Neural cell (in vitro differentiated cells): ENCODE data around the gene PPP4R3B.

ENCODE experiments used
- MXI1 ChIP-seq: fragments of 450-650 bp; conservative IDR thresholded peaks from 2 replicates; pipeline ENCODE4 v1.6.1; 2014; ENCODE audit warnings: antibody characterized with exemption, mild to moderate bottlenecking; ENCODE audit not compliant: poor library complexity, severe bottlenecking
- POLR2AphosphoS5 ChIP-seq: IDR thresholded peaks from 2 replicates; pipeline ENCODE4 v1.6.1; 2012
- RAD21 ChIP-seq: fragments of 450-650 bp; conservative IDR thresholded peaks from 2 replicates; pipeline ENCODE4 v1.6.1; 2014; ENCODE audit warnings: antibody characterized with exemption, mild to moderate bottlenecking, moderate library complexity
- TF ChIP-seq, protein P1 (sequence below): IDR thresholded peaks from 2 replicates; pipeline ENCODE4 v1.6.1; 2012; ENCODE audit warnings: borderline replicate concordance
- TF ChIP-seq, protein P2 (sequence below): fragments of 450-650 bp; IDR thresholded peaks from 2 replicates; pipeline ENCODE4 v1.5.1; 2014; ENCODE audit warnings: antibody characterized with exemption, mild to moderate bottlenecking, moderate library complexity; ENCODE audit not compliant: poor library complexity, severe bottlenecking

DNA sequence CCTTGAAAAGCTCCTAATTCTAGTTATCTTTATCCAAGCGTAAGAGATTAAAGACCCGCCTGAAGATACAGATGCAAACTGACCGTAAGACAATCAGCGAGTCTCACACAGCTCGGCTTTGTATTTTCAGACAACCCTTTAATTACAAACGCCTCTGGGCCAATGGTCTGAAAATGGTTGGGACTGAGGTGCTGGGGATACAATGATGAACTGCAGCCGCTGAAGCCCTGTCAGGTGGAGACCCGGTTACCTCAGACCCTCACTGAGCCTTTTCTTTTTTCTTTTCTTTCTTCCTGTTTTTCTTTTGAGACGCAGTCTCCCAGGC is 98.6 kb downstream of the PPP4R3B start:
- TF ChIP-seq, protein P1, sequence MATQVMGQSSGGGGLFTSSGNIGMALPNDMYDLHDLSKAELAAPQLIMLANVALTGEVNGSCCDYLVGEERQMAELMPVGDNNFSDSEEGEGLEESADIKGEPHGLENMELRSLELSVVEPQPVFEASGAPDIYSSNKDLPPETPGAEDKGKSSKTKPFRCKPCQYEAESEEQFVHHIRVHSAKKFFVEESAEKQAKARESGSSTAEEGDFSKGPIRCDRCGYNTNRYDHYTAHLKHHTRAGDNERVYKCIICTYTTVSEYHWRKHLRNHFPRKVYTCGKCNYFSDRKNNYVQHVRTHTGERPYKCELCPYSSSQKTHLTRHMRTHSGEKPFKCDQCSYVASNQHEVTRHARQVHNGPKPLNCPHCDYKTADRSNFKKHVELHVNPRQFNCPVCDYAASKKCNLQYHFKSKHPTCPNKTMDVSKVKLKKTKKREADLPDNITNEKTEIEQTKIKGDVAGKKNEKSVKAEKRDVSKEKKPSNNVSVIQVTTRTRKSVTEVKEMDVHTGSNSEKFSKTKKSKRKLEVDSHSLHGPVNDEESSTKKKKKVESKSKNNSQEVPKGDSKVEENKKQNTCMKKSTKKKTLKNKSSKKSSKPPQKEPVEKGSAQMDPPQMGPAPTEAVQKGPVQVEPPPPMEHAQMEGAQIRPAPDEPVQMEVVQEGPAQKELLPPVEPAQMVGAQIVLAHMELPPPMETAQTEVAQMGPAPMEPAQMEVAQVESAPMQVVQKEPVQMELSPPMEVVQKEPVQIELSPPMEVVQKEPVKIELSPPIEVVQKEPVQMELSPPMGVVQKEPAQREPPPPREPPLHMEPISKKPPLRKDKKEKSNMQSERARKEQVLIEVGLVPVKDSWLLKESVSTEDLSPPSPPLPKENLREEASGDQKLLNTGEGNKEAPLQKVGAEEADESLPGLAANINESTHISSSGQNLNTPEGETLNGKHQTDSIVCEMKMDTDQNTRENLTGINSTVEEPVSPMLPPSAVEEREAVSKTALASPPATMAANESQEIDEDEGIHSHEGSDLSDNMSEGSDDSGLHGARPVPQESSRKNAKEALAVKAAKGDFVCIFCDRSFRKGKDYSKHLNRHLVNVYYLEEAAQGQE: no peak
- no peak for TF ChIP-seq MXI1
- TF ChIP-seq RAD21: no peak
- TF ChIP-seq, protein P2, sequence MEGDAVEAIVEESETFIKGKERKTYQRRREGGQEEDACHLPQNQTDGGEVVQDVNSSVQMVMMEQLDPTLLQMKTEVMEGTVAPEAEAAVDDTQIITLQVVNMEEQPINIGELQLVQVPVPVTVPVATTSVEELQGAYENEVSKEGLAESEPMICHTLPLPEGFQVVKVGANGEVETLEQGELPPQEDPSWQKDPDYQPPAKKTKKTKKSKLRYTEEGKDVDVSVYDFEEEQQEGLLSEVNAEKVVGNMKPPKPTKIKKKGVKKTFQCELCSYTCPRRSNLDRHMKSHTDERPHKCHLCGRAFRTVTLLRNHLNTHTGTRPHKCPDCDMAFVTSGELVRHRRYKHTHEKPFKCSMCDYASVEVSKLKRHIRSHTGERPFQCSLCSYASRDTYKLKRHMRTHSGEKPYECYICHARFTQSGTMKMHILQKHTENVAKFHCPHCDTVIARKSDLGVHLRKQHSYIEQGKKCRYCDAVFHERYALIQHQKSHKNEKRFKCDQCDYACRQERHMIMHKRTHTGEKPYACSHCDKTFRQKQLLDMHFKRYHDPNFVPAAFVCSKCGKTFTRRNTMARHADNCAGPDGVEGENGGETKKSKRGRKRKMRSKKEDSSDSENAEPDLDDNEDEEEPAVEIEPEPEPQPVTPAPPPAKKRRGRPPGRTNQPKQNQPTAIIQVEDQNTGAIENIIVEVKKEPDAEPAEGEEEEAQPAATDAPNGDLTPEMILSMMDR: no peak
- TF ChIP-seq POLR2AphosphoS5: no peak
